Ascending aorta (tissue), 2 donors: ENCODE measurements around the gene SCN5A. TPM values are rescaled to one million over a fixed set of nuclear protein-coding genes. Genes with fewer than 3 reads are reported as not detected.

Experiments used
- DNase-seq, 2 donors: peaks; one replicate each; pipeline ENCODE4 v3.0.0-alpha.2; 2019; ENCODE audit warnings: low spot score in 2 of 2
- H3K27ac ChIP-seq, 2 donors: fragments of 200-600 bp; sonication (generic); one replicate each; pipeline ENCODE4 v1.5.1; 2016 to 2017; ENCODE audit warnings: mild to moderate bottlenecking in 1 of 2
- H3K27me3 ChIP-seq: fragments of 200-600 bp; sonication (generic); one replicate; pipeline ENCODE4 v1.5.1; 2017
- H3K36me3 ChIP-seq, 2 donors: fragments of 200-600 bp; sonication (generic); one replicate each; pipeline ENCODE4 v1.5.1; 2016
- H3K4me1 ChIP-seq, 2 donors: fragments of 200-600 bp; sonication (generic); one replicate each; pipeline ENCODE4 v1.5.1; 2016 to 2017; ENCODE audit warnings: mild to moderate bottlenecking in 1 of 2
- H3K4me3 ChIP-seq, 2 donors: fragments of 200-600 bp; sonication (generic); one replicate each; pipeline ENCODE4 v1.5.1; 2016 to 2017; ENCODE audit warnings: mild to moderate bottlenecking in 1 of 2
- H3K9me3 ChIP-seq, 2 donors: fragments of 200-600 bp; sonication (generic); one replicate each; pipeline ENCODE4 v1.5.1; 2016
- intact Hi-C: fragments of 100-400 bp; cut with DNase I; formaldehyde crosslinking; loops from one replicate; pipeline ENCODE4 v1.15.1; 2023
- total RNA-seq: library from RNA; depleted of rRNA; stranded (reverse); fragments of >200 nt; gene quantifications from one replicate; pipeline ENCODE4 v1.1.0, GENCODE V29; 2016
- TF ChIP-seq, protein P1 (sequence below), 3 experiments: fragments of 200-600 bp in 2 of 3; fragments of 450-650 bp in 1 of 3; sonication (generic) in 2 of 3; IDR thresholded peaks; one replicate each; pipeline ENCODE4 v1.5.1; 2016 to 2019; ENCODE audit warnings: antibody characterized with exemption in 3 of 3, mild to moderate bottlenecking in 1 of 3, moderate library complexity in 1 of 3

SCN5A gene
- total RNA-seq, 1 donor from 2014 or later = 2.7 TPM

DNA sequence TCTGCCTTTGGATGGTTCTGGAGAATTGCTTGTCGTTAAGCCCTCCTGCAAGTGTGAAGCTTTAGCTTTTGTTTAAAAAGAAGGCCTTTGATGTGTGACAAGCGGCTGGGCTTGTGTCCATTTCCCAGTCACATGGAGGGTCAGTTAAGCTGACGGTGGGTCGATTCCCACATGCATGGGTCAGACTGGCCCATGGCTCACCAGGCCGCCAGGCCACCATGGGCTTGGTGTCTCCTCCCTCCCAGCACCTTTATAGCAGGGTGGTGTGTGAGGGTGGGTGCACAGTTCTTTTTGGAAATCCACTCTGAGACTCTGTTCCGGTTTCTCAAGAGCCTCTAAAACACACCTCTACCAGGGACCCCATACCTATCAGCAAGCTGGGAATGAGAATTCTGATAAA, 67.2 kb downstream of the SCN5A start:
- no peak overlapping the region for H3K4me3 ChIP-seq
- no peaks in the 10 kb centered on the region for H3K9me3 ChIP-seq
- TF ChIP-seq, protein P1, sequence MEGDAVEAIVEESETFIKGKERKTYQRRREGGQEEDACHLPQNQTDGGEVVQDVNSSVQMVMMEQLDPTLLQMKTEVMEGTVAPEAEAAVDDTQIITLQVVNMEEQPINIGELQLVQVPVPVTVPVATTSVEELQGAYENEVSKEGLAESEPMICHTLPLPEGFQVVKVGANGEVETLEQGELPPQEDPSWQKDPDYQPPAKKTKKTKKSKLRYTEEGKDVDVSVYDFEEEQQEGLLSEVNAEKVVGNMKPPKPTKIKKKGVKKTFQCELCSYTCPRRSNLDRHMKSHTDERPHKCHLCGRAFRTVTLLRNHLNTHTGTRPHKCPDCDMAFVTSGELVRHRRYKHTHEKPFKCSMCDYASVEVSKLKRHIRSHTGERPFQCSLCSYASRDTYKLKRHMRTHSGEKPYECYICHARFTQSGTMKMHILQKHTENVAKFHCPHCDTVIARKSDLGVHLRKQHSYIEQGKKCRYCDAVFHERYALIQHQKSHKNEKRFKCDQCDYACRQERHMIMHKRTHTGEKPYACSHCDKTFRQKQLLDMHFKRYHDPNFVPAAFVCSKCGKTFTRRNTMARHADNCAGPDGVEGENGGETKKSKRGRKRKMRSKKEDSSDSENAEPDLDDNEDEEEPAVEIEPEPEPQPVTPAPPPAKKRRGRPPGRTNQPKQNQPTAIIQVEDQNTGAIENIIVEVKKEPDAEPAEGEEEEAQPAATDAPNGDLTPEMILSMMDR (IDR thresholded peaks at IDR 0.05) = no peak
- intact Hi-C loops = no loop called here
- no peak overlapping the region for H3K27ac ChIP-seq
- no peaks in the 10 kb centered on the region for H3K4me1 ChIP-seq
- no peaks in the 10 kb centered on the region for H3K27me3 ChIP-seq
- no peaks in the 10 kb centered on the region for H3K36me3 ChIP-seq
- DNase-seq = peak in 1 of 2 donors; percentile 13

DNA sequence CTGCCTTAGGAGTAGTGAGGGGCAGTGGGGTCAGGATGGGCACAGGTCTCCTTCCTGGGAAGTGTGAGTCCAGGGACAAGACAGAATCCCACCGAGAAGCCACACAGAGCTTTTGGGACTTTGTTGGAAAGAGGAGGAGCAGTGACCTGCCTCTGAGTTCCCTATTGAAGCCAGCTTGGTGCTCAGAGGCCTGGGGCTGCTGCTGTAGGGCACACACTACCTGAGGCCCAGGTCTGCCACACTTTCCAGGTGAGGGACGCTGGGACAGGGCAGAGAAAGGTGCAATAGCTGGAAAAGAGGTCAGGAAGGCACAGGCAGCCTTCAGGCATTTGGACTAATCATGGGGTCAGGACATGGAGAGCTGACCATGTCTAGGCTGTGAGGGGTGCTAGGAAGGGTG, 67.7 kb downstream of the SCN5A start:
- TF ChIP-seq, protein P1 (IDR thresholded peaks at IDR 0.05) = no peak
- H3K4me1 ChIP-seq = no peaks in the 10 kb centered on the region
- no peaks in the 10 kb centered on the region for H3K9me3 ChIP-seq
- no peak overlapping the region for H3K27ac ChIP-seq
- H3K27me3 ChIP-seq = no peaks in the 10 kb centered on the region
- intact Hi-C loops = no loop called here
- DNase-seq = peak in 1 of 2 donors; percentile 45
- H3K4me3 ChIP-seq = no peak overlapping the region
- no peaks in the 10 kb centered on the region for H3K36me3 ChIP-seq

DNA sequence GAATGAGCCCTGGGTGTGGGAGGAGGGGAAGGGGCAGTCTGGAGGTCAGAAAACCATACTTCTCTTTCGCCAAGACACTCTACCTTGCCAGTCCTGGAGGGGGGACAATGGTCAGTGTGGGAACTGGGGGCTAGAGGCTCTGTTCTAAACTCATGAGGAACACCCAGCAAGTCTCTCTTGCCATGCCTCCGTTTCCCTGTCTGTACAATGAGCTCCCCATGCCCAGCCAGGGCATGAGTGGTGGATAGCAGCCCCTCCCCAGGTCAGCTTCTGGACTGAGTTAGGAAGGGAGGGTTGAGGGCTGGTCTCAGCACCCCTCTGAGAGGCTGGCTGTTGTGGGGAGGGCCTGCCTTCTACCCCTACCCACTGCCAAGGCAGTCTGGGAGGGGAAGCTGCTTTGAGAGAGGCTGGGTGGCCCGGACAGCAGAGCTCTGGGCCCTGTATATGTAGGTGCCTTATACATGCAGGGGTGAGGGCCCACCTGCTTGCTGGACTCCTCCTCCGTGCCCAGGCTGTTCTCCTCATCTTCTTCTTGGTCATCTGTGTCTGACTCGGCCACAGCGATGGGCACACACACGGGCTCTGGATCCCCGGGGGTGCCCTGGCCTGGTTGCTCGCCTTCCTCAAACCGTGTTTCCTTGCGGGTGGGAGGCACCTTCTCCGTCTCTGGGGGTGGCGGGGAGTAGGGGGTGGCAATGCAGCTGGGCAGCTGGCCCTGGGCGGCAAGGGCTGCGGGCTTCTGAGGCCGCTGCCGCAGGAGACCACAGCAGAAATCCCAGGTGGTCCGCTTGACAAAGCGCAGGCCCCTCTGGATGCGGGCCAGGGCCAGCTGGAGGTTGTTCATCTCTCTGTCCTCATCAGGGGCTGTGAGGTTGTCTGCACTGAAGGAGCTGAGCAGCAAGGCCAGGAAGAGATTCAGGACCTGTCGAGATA, 68.8 kb downstream of the SCN5A start:
- Histone ChIP-seq H3K4me1 (no peaks in the 10 kb centered on the region), H3K4me3 (no peak overlapping the region), H3K27me3 (no peaks in the 10 kb centered on the region), H3K27ac (no peak overlapping the region), H3K9me3 (no peaks in the 10 kb centered on the region), H3K36me3 (no peaks in the 10 kb centered on the region)
- DNase-seq = peak in 1 of 2 donors; percentile 53
- intact Hi-C loops = no loop called here
- TF ChIP-seq, protein P1 (IDR thresholded peaks at IDR 0.05) = no peak

DNA sequence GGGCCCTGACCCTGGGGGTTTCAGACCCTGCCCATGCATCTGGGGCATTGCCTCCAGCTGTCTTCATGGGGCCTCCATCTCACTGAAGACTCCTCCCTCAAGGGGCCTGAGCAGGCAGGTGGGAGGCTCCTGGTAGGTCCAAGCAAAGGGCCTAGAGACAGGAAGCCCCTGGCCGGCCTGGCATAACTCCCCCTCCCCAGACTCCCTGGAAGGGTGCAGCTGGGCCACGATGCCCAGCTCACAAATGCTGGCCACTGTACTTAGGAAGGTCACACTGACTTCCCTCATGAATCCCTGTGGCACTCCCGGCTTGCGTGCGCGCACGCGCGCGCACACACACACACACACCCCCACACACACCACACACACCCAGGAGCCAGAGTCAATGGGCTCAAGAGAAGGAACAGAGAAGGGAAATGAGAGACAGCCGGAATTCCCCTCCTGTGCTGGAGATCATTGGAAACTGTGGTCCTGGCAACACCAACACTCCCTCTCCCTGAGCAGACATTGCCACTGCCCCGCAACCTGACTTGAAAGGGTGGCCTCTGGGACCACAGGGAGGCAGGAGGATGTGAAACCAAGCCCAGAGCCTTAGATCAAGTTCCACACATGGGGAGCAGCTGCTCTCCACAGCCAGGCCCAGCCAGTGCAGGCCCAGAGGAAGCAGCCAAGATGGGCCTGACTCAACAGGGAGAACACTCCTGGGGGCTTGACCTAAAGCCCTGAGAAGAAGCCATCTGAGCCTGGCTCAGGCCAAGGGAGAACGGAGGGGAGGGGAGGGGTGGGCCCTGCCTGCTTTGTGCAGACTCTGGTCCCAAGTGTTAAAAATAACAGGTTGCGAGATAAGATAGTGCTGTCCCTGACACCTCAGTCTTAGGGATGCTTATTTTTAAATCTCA, 69.7 kb downstream of the SCN5A start:
- TF ChIP-seq, protein P1 (IDR thresholded peaks at IDR 0.05) = no peak

DNA sequence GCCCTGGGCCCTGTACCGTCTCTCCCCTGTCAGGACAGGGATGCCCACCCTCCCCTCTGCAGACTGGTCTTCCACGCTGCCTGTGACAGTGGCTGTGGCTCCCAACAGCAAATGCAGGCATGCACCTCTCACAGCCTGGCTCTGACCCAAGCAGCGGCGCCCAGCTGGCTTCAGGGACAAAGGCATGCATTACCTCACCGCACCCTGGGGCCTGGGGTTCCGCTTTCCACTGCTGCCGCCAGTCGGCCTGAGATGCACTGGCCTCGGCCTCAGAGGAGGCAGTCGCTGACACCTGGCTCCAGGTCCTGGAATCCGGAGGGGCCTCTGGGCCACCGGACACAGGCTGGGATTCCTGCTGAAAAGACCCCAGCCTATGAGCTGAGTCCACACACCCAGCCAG, 70.3 kb downstream of the SCN5A start:
- Histone ChIP-seq H3K27me3 (no peaks in the 10 kb centered on the region), H3K9me3 (no peaks in the 10 kb centered on the region), H3K4me1 (no peaks in the 10 kb centered on the region), H3K4me3 (no peak overlapping the region), H3K36me3 (no peaks in the 10 kb centered on the region), H3K27ac (no peak overlapping the region)
- TF ChIP-seq, protein P1 (IDR thresholded peaks at IDR 0.05) = no peak
- intact Hi-C loops = no loop called here
- peak in 1 of 2 donors; percentile 51 for DNase-seq

More for the DNA sequence above, 69.7 kb downstream of the SCN5A start:
- intact Hi-C loops = no loop called here
- Histone ChIP-seq H3K9me3 (no peaks in the 10 kb centered on the region), H3K4me1 (no peaks in the 10 kb centered on the region), H3K36me3 (no peaks in the 10 kb centered on the region), H3K27me3 (no peaks in the 10 kb centered on the region), H3K4me3 (no peak overlapping the region), H3K27ac (no peak overlapping the region)
- DNase-seq = peak in 1 of 2 donors; percentile 54
